ENCODE results near the gene CROCC. TPM values are rescaled to one million over a fixed set of nuclear protein-coding genes. Genes with fewer than 3 reads are reported as not detected.
"Not testable (repeated sequence)": the region's sequence is repeated elsewhere in the genome, so short reads cannot be mapped to it uniquely, and the experiment has no call there.

The CROCC gene
- total and polyA plus RNA-seq, 2 experiments from 2014 or later: 14.6 to 30.3 TPM

- Histone ChIP-seq H3K27me3 (no peaks in the 10 kb centered on the region), H3K9me3 (ENCODE audit: low read depth) (no peaks in the 10 kb centered on the region), H3K4me1 (ENCODE audit: low read depth) (no peaks in the 10 kb centered on the region), H3K36me3 (no peaks in the 10 kb centered on the region), H3K4me3 (peak overlapping the region; percentile 32), H3K27ac (no peak overlapping the region)
- no peak for DNase-seq (ENCODE audit: low read depth in 1 of 2, low spot score in 1 of 2)
- no peak for TF ChIP-seq CTCF (IDR thresholded peaks at IDR 0.05; ENCODE audit: low read depth, low read length)
Measured at GRCh38 chr1:16913181-16913832, 8.4 kb upstream of the CROCC start.

DNA sequence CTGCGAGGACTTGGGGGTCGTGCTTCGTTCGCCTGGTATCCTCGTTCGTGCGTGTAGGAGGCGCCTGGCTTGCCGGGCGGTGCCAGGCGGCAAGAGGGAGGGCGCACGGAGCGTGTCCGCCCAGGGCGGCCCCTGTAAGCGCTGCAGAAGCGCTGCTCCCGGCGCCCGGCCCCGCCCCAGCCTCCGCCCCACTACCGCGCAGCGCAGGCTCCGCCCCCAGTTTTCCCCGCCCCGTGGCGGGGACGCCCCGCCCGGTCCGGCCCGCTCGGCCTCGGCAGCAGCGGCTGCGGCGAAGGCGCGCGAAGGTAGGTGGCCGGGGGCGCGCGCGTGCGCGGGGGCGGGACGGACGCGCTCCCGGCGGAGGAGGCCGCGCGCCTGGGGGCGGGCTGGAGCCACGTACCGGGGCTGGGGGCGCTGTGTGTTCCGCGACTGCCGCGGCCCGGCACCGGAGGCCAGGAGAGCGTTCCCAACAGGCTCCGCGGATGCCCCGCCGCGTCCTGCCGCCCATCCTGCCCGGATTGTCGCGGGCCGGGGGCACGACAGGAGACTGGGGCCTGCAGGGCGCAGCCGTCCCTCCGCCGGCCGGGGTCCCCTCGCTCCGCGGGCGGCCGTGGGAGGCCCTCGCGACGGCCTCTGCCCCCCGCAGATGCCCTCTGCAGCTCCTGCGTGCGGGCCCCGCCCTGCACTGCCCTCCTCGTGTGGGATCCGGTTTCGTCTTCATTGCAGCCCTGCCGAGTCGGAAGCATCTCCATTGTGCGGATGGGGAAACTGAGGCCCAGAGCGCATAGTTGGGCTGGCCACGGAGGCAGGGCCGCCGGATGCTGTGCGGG lies 7.7 kb upstream of the CROCC start:
- no peaks in the 10 kb centered on the region for H3K27me3 ChIP-seq
- no peaks in the 10 kb centered on the region for H3K36me3 ChIP-seq
- peak; percentile 95 to 99 for DNase-seq (ENCODE audit: low read depth in 1 of 2, low spot score in 1 of 2)
- H3K27ac ChIP-seq: peak overlapping the region; percentile 70
- peak overlapping the region; percentile 60 for H3K4me3 ChIP-seq
- peak; percentile 10 for TF ChIP-seq CTCF (IDR thresholded peaks at IDR 0.05; ENCODE audit: low read depth, low read length)
- H3K9me3 ChIP-seq (ENCODE audit: low read depth): no peaks in the 10 kb centered on the region
- no peaks in the 10 kb centered on the region for H3K4me1 ChIP-seq (ENCODE audit: low read depth)

GRCh38 chr1:16914928-16915626 lies 6.7 kb upstream of the CROCC start:
- not testable (repeated sequence) for H3K27ac ChIP-seq; H3K36me3 ChIP-seq; H3K27me3 ChIP-seq; H3K9me3 ChIP-seq (ENCODE audit: low read depth); DNase-seq (ENCODE audit: low read depth in 1 of 2, low spot score in 1 of 2); H3K4me1 ChIP-seq (ENCODE audit: low read depth); H3K4me3 ChIP-seq

GRCh38 chr1:16915627-16915973 lies 6.1 kb upstream of the CROCC start:
- Histone ChIP-seq H3K4me1 (ENCODE audit: low read depth) (no peaks in the 10 kb centered on the region), H3K4me3 (no peak overlapping the region), H3K36me3 (no peaks in the 10 kb centered on the region), H3K9me3 (ENCODE audit: low read depth) (no peaks in the 10 kb centered on the region), H3K27me3 (no peaks in the 10 kb centered on the region), H3K27ac (no peak overlapping the region)
- TF ChIP-seq CTCF (IDR thresholded peaks at IDR 0.05; ENCODE audit: low read depth, low read length): peak; percentile 29
- DNase-seq (ENCODE audit: low read depth in 1 of 2, low spot score in 1 of 2): peak in 1 of 2 donors; percentile 59

GRCh38 chr1:16916036-16916880 lies 5.5 kb upstream of the CROCC start:
- not testable (repeated sequence) for H3K27me3 ChIP-seq; H3K9me3 ChIP-seq (ENCODE audit: low read depth); H3K4me1 ChIP-seq (ENCODE audit: low read depth); DNase-seq (ENCODE audit: low read depth in 1 of 2, low spot score in 1 of 2); H3K36me3 ChIP-seq; H3K27ac ChIP-seq; H3K4me3 ChIP-seq

GRCh38 chr1:16918371-16918770 lies 3.4 kb upstream of the CROCC start:
- Histone ChIP-seq H3K27me3 (no peaks in the 10 kb centered on the region), H3K4me1 (ENCODE audit: low read depth) (no peaks in the 10 kb centered on the region)
- no peak for TF ChIP-seq CTCF (IDR thresholded peaks at IDR 0.05; ENCODE audit: low read depth, low read length)

DNA sequence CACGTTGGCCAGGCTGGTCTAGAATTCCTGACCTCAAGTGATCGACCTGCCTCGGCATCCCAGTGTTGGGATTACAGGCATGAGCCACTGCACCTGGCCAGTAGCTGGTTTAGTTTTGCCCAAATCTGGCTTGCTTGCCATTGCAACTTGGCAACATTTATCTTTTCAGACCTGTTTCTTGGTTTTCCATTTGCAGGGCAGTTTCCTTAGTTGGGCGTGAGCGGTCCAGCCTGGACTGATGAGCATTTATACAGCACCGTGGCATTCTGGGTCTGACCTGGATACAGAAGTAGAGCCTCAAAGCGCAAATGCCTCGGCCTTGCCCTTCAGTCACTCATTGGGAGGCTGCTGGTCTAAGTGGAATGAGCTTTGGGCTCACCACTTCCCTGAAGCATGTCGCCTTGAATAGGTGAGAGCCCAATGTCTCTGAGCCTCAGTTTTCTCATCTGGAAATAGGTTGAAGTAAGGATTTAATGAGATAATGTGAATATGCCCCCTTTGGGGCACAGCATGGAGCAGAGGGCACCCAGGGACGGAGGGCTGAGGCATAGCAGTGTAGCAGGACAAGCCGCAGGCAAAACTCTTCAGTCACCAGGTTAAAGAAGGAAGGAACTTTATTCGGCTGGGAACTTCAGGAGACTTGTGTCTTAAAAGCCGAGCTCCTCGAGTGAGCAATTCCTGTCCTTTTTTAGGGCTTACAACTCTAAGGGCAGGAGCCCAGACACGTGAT lies 2.6 kb upstream of the CROCC start:
- H3K27ac ChIP-seq; H3K4me3 ChIP-seq; H3K27me3 ChIP-seq; H3K9me3 ChIP-seq (ENCODE audit: low read depth); H3K36me3 ChIP-seq; H3K4me1 ChIP-seq (ENCODE audit: low read depth); DNase-seq (ENCODE audit: low read depth in 1 of 2, low spot score in 1 of 2): not testable (repeated sequence)

More at GRCh38 chr1:16918371-16918770, 3.4 kb upstream of the CROCC start:
- no peaks in the 10 kb centered on the region for H3K36me3 ChIP-seq
- H3K27ac ChIP-seq: no peak overlapping the region
- no peak overlapping the region for H3K4me3 ChIP-seq
- no peak for DNase-seq (ENCODE audit: low read depth in 1 of 2, low spot score in 1 of 2)
- no peaks in the 10 kb centered on the region for H3K9me3 ChIP-seq (ENCODE audit: low read depth)

All from cardiac muscle cell (in vitro differentiated cells and primary cell).